RKO (cell line): Measurements from ENCODE around the gene GEMIN5.
"Not testable (repeated sequence)": the region's sequence is repeated elsewhere in the genome, so short reads cannot be mapped to it uniquely, and the experiment has no call there.

Source experiments
- DNase-seq: peaks from one replicate; pipeline ENCODE4 v3.0.0-alpha.2; 2016; ENCODE audit warnings: low spot score

The GEMIN5 gene

GRCh38 chr5:154944716-154945115 is 6.7 kb upstream of the GEMIN5 start:
- DNase-seq: no peak

GRCh38 chr5:154943527-154943926 is 5.5 kb upstream of the GEMIN5 start:
- no peak for DNase-seq

GRCh38 chr5:154940772-154941620 is 3.0 kb upstream of the GEMIN5 start, which contains the start of gene MRPL22:
TSS of gene MRPL22 (plus strand) at chr5:154941073. CDS start at chr5:154941111, 38 bp downstream.
- peak; percentile 95 for DNase-seq

- DNase-seq: no peak
These were observed 2.4 kb upstream of the GEMIN5 start for GRCh38 chr5:154940375-154940771.

GRCh38 chr5:154939387-154939786 is 1.4 kb upstream of the GEMIN5 start:
- DNase-seq: not testable (repeated sequence)

- DNase-seq: peak; percentile 58
These were observed 759 bp downstream of the GEMIN5 start for GRCh38 chr5:154937186-154937717.

GRCh38 chr5:154934881-154935280 is 3.1 kb downstream of the GEMIN5 start:
- DNase-seq: no peak

- no peak for DNase-seq
These were observed 4.5 kb downstream of the GEMIN5 start for GRCh38 chr5:154933537-154933936.

- no peak for DNase-seq
These were observed 14.3 kb downstream of the GEMIN5 start for GRCh38 chr5:154923441-154924430.

- DNase-seq: no peak
These were observed 20.3 kb downstream of the GEMIN5 start for GRCh38 chr5:154917757-154918156.

- no peak for DNase-seq
These were observed 21.1 kb downstream of the GEMIN5 start for GRCh38 chr5:154916874-154917273.

GRCh38 chr5:154905601-154906000 is 32.4 kb downstream of the GEMIN5 start:
- not testable (repeated sequence) for DNase-seq

- no peak for DNase-seq
These were observed 36.1 kb downstream of the GEMIN5 start for GRCh38 chr5:154901913-154902312.

GRCh38 chr5:154901276-154901675 is 36.7 kb downstream of the GEMIN5 start:
- DNase-seq: no peak

GRCh38 chr5:154900066-154900465 is 37.9 kb downstream of the GEMIN5 start:
- no peak for DNase-seq

GRCh38 chr5:154899151-154899816 is 38.7 kb downstream of the GEMIN5 start:
- DNase-seq: no peak

GRCh38 chr5:154898210-154898609 is 39.8 kb downstream of the GEMIN5 start:
- DNase-seq: no peak

- no peak for DNase-seq
These were observed 41.3 kb downstream of the GEMIN5 start for GRCh38 chr5:154896562-154897165.

- no peak for DNase-seq
These were observed 42.1 kb downstream of the GEMIN5 start for GRCh38 chr5:154895606-154896561.

GRCh38 chr5:154893381-154893780 is 44.6 kb downstream of the GEMIN5 start:
- no peak for DNase-seq
